Body of pancreas (tissue), 4 donors: ENCODE data around the gene MYL2.

Experiments
- POLR2A ChIP-seq, 3 donors: fragments of 450-650 bp; IDR thresholded peaks; one replicate each; pipeline ENCODE4 v1.6.1; 2016; ENCODE audit warnings: antibody characterized with exemption in 3 of 3, mild to moderate bottlenecking in 2 of 3
- TF ChIP-seq, protein P1 (sequence below), 7 experiments: fragments of 450-650 bp in 4 of 7; fragments of 200-600 bp in 3 of 7; sonication (generic) in 3 of 7; IDR thresholded peaks; one replicate each; pipeline ENCODE4 v1.5.1; 2016 to 2019; ENCODE audit warnings: antibody characterized with exemption in 7 of 7

DNA sequence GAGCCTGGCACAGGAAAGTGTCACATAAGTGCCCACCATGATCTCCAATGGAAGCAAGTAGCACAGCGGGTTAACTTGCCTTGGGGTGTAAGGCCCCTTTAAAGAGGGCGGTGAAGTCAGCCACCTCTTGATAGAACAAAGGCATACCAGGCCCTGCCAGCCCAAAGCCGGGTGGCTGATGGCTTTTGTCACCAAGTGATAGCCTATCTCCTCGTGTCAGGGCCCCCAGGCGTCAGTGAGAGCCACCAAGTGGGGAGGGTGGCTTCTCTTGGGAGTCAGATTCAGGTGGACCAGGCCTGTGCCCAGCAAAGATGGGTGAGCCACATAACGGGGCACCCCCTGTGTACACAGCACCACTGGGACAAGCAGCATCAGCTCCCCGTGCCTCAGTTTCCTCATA is 8.3 kb upstream of the MYL2 start:
- TF ChIP-seq, protein P1, sequence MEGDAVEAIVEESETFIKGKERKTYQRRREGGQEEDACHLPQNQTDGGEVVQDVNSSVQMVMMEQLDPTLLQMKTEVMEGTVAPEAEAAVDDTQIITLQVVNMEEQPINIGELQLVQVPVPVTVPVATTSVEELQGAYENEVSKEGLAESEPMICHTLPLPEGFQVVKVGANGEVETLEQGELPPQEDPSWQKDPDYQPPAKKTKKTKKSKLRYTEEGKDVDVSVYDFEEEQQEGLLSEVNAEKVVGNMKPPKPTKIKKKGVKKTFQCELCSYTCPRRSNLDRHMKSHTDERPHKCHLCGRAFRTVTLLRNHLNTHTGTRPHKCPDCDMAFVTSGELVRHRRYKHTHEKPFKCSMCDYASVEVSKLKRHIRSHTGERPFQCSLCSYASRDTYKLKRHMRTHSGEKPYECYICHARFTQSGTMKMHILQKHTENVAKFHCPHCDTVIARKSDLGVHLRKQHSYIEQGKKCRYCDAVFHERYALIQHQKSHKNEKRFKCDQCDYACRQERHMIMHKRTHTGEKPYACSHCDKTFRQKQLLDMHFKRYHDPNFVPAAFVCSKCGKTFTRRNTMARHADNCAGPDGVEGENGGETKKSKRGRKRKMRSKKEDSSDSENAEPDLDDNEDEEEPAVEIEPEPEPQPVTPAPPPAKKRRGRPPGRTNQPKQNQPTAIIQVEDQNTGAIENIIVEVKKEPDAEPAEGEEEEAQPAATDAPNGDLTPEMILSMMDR (IDR thresholded peaks at IDR 0.05) = no peak
- no peak for TF ChIP-seq POLR2A (IDR thresholded peaks at IDR 0.05)
